LNCaP clone FGC (cell line): Measurements from ENCODE around the gene TRIM29.

Experiments
- DNase-seq: peaks from one replicate; pipeline ENCODE4 v3.0.0-alpha.2; 2011; ENCODE audit warnings: low read depth
- H3K4me3 ChIP-seq: 2 replicates; pipeline ENCODE4 v1.5.1; 2011; ENCODE audit warnings: mild to moderate bottlenecking, low read depth, low read length, control low read depth
- TF ChIP-seq, protein P1 (sequence below): IDR thresholded peaks from 2 replicates; pipeline ENCODE4 v1.5.1; 2012; ENCODE audit warnings: mild to moderate bottlenecking; ENCODE audit not compliant: control insufficient read depth, insufficient read depth; ENCODE audit errors: extremely low read depth

TRIM29 gene

DNA sequence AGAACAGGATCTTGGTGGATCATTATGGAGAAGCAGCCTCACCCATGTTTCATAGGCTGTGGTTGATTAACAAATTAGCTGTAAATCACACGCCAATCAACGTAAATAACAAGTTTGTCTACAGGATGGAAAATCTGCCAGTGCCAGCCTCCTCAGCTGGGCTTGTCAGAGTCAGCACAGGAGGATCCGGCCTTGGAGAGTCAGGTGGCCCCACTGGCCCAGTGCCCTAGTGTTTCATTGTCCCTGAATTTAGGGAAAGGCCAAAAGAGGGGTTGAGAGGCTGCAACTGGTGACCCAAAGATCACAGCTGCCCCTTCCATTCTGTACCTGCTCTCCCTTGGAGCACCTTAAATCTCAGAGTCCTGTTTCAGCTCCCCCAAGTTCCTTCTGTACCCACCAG is 42.4 kb downstream of the TRIM29 start:
- no peak overlapping the region for H3K4me3 ChIP-seq
- no peak for DNase-seq
- TF ChIP-seq, protein P1, sequence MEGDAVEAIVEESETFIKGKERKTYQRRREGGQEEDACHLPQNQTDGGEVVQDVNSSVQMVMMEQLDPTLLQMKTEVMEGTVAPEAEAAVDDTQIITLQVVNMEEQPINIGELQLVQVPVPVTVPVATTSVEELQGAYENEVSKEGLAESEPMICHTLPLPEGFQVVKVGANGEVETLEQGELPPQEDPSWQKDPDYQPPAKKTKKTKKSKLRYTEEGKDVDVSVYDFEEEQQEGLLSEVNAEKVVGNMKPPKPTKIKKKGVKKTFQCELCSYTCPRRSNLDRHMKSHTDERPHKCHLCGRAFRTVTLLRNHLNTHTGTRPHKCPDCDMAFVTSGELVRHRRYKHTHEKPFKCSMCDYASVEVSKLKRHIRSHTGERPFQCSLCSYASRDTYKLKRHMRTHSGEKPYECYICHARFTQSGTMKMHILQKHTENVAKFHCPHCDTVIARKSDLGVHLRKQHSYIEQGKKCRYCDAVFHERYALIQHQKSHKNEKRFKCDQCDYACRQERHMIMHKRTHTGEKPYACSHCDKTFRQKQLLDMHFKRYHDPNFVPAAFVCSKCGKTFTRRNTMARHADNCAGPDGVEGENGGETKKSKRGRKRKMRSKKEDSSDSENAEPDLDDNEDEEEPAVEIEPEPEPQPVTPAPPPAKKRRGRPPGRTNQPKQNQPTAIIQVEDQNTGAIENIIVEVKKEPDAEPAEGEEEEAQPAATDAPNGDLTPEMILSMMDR: no peak

DNA sequence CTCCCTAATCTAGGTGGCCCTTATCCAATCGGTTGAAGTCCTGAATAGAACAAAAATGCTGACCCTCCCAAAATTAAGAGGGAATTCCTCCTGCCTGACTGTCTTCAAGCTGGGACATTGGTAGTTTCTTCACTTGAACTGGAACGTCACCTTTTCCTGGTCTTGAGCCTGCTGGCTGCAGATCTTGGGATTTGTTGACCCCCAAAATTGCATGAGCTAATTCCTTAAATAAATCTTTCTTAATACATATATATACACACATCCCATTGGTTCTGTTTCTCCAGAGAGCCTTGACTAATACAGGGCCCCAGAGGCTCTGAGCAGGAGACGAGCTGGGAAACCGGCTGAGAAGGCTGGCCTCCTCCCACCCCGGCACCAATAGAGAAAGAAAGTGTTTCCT is 46.2 kb downstream of the TRIM29 start:
- H3K4me3 ChIP-seq: no peak overlapping the region
- TF ChIP-seq, protein P1: no peak
- no peak for DNase-seq

DNA sequence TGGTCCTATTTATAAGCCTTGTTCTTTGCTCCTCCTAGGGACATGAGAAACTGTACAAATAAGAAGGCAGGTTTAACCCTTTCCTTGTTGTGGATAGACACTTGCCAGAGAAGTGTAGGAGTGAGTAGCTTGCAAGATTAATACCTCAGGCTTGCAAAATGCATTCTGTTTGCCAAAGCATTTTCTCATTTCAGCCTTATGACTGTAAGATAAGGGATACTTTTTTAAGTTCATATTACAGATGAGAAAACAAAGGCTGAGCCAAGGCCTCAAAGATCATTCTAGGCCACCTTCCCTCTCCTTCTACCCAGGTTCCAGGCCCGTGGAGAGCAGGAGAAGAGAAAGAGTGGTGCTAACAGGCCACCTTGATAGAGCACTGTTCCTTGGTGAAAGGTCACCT is 46.8 kb downstream of the TRIM29 start:
- no peak overlapping the region for H3K4me3 ChIP-seq
- DNase-seq: no peak
- TF ChIP-seq, protein P1: no peak

DNA sequence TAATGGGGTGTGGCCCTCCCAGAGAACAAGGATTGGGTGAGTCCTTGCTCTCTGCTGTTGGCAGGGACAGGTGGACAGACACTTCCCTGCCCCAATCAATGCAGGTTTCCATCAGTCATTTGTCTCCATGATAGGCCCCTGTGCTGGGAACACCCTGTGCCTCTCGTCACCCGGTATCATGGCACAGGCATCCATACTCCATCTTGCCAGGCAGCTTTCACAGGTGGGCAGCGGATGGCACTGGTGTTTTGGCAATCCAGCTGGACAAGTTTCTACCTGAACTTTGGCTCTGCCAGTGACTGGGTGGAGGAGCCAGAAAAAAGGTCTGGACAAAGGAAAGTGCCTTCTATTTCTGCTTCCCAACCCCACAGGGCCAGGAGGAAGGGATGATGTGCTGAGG is 47.5 kb downstream of the TRIM29 start:
- TF ChIP-seq, protein P1: no peak
- no peak overlapping the region for H3K4me3 ChIP-seq
- no peak for DNase-seq

DNA sequence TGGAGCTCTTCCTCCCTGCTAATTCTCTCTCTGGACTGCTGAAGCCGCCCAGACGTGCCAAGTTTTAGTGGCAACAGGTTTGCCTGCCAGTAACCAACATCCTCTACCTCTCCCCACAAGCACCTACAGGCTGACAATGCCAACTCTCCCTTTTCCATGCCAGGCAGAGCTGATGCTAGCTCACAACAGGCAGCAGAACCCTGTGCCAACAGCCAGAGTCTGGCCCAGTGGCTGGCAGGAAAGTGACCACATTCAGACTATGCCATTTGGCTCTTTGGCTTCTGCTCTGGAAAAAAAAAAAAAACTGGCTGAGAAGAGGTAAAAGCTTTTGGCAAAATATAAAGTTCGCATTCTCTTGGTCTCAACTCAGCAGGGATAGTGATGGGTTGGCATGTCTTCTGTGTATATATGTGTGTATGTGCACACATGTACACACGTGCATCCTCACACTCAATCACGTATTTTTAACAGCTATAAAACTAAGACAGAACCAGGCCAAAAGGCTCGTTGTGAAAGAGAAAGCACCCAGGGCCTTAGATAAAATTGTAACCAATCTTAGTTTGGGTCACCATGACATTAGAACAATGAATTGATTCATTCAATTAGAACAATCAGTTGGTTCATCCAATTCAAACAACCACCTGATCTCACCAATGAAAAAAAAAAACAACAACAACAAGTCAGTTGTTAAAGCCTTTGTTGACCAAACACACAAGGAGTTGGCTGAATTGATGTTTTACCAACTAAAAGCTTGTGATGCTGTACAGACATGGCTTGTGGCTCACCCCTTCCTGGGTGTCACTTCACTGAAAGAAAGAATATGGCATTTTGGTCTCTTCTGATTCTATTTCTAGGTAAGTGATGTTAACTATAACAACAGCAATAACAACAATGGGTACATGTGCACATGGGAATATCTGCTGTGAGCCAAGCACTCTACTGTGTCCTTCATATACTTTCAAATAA is 48.6 kb downstream of the TRIM29 start:
- no peak overlapping the region for H3K4me3 ChIP-seq
- TF ChIP-seq, protein P1: no peak
- no peak for DNase-seq

DNA sequence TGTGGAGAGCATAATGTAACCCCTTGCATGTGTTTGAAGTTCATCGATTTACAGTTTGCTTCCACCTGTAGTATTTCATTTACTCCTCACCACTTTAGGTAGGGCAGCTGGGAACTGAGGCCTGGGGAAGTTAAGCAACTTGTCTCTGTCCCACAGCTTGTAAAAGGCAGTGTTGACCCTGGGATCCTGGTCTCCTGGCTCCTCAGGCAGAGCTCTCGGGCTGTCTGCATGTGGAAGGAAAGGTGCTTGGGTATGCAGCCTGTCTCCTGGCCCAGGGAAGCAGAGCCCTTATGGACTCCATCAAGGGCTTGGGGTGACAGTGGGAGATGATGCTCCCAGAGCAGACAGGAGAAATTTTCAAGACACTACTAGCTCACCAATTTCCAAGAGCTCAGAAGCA is 49.9 kb downstream of the TRIM29 start:
- TF ChIP-seq, protein P1: no peak
- DNase-seq: no peak
- H3K4me3 ChIP-seq: no peak overlapping the region

DNA sequence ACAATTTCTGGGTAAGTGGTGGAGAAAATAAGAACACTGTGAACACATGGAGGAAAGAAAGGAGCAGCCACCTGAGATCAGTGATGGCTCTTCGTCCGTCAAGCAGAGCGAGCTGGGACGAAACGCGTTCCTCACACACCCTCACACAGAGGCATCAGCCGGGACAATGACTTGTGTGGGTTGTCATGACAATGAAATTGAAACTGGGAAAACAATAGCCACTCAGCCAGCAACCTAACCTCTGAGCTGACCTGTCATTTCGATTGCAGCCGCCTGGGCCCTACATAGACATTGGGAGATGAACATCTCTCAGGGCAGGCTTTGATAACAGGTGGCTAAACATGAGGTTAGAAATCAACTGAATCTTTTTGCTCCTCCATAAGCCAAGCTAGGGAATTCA is 51.3 kb downstream of the TRIM29 start:
- no peak overlapping the region for H3K4me3 ChIP-seq
- TF ChIP-seq, protein P1: no peak
- no peak for DNase-seq
